GM12891 (cell line): ENCODE measurements around the gene SPINK8.

Experiments
- PAX5 ChIP-seq: IDR thresholded peaks from 2 replicates; pipeline ENCODE4 v1.6.1; 2011; ENCODE audit warnings: low read length, moderate library complexity, mild to moderate bottlenecking; ENCODE audit not compliant: insufficient read depth, severe bottlenecking
- POLR2A ChIP-seq: IDR thresholded peaks from 2 replicates; pipeline ENCODE4 v1.6.1; 2011; ENCODE audit warnings: low read depth, low read length, control low read depth
- POLR2AphosphoS5 ChIP-seq: IDR thresholded peaks from 2 replicates; pipeline ENCODE4 v1.6.1; 2011; ENCODE audit warnings: low read depth, low read length, control low read depth
- POU2F2 ChIP-seq: IDR thresholded peaks from 2 replicates; pipeline ENCODE4 v1.6.1; 2011; ENCODE audit warnings: low read depth, mild to moderate bottlenecking, control low read depth, low read length, moderate library complexity
- SPI1 ChIP-seq: IDR thresholded peaks from 2 replicates; pipeline ENCODE4 v1.6.1; 2011; ENCODE audit warnings: low read depth, low read length, control low read depth
- TAF1 ChIP-seq: IDR thresholded peaks from 2 replicates; pipeline ENCODE4 v1.6.1; 2011; ENCODE audit warnings: low read depth, low read length, control low read depth

- TF ChIP-seq POLR2AphosphoS5 = no peak
- no peak for TF ChIP-seq POLR2A
- no peak for TF ChIP-seq TAF1
- no peak for TF ChIP-seq SPI1
- no peak for TF ChIP-seq PAX5
- TF ChIP-seq POU2F2 = no peak
Observed at GRCh38 chr3:48287034-48287433, 46.4 kb downstream of the SPINK8 start.
